Lung (tissue), 12 donors: Measurements from ENCODE around the gene STARD4. TPM values are rescaled to one million over a fixed set of nuclear protein-coding genes. Genes with fewer than 3 reads are reported as not detected.

ENCODE experiments used
- ATAC-seq: fragments of 200-7000 bp; cut with Tn5 transposase; one replicate; pipeline ENCODE4 v1.9.1; 2020; ENCODE audit warnings: moderate number of reproducible peaks; ENCODE audit not compliant: insufficient read depth, low FRiP score
- DNase-seq, 3 donors: peaks; one replicate each; pipeline ENCODE4 v3.0.0-alpha.2; 2013 to 2017
- H3K27ac ChIP-seq, 2 donors: one replicate each; pipeline ENCODE4 v1.5.1; 2013; ENCODE audit warnings: mild to moderate bottlenecking in 2 of 2, moderate library complexity in 2 of 2, control low read depth in 1 of 2, inconsistent platforms in 1 of 2, low read depth in 1 of 2, low read length in 1 of 2
- H3K27me3 ChIP-seq, 3 donors: one replicate each; pipeline ENCODE4 v1.5.1; 2013; ENCODE audit warnings: low read length in 2 of 3; ENCODE audit not compliant: control insufficient read depth in 3 of 3, insufficient read depth in 3 of 3
- H3K36me3 ChIP-seq, 4 donors: one replicate each; pipeline ENCODE4 v1.5.1; 2013; ENCODE audit warnings: low read length in 4 of 4, mild to moderate bottlenecking in 1 of 4, moderate library complexity in 1 of 4; ENCODE audit not compliant: control insufficient read depth in 4 of 4, insufficient read depth in 4 of 4
- H3K4me1 ChIP-seq, 5 donors: one replicate each; pipeline ENCODE4 v1.5.1; 2013; ENCODE audit warnings: low read length in 5 of 5, mild to moderate bottlenecking in 2 of 5, moderate library complexity in 1 of 5; ENCODE audit not compliant: control insufficient read depth in 5 of 5, insufficient read depth in 5 of 5
- H3K4me3 ChIP-seq: one replicate; pipeline ENCODE4 v1.5.1; 2013; ENCODE audit warnings: mild to moderate bottlenecking, control low read depth, moderate library complexity
- H3K9ac ChIP-seq, 2 donors: one replicate each; pipeline ENCODE4 v1.5.1; 2013; ENCODE audit warnings: low read length in 2 of 2, control low read depth in 1 of 2; ENCODE audit not compliant: insufficient read depth in 1 of 2
- H3K9me3 ChIP-seq, 4 donors: one replicate each; pipeline ENCODE4 v1.5.1; 2013; ENCODE audit warnings: low read length in 3 of 4, mild to moderate bottlenecking in 1 of 4, moderate library complexity in 1 of 4; ENCODE audit not compliant: control insufficient read depth in 4 of 4, insufficient read depth in 3 of 4
- WGBS, 2 donors: extraction: QIAGEN DNeasy Blood & Tissue Kit; methylation state at CpG; one replicate each; pipeline ENCODE4 v1.1.7; 2013; 5-methylcytosine and 5-hydroxymethylcytosine counted together
- polyA plus RNA-seq, 2 donors: library from polyadenylated mRNA; stranded (reverse); fragments of 200-250 nt; gene quantifications; one replicate each; pipeline ENCODE4 v1.2.1, GENCODE V29; 2013
- total RNA-seq, 2 donors: library from RNA; depleted of rRNA in 1 of 2; stranded (reverse); fragments of >200 nt in 1 of 2; gene quantifications; one replicate each; pipeline ENCODE4 v1.2.1, GENCODE V29; 2014 to 2021
- TF ChIP-seq, protein P1 (sequence below): IDR thresholded peaks from 2 replicates; pipeline ENCODE4 v1.5.1; 2012; ENCODE audit warnings: mild to moderate bottlenecking; ENCODE audit errors: control extremely low read depth, extremely low read depth
- donor health status: control.
- donor health status: control.
- donor health status: Bipolar disorder and iron deficiency.
- donor health status: healthy.
- donor health status: DM: yes; HTN: yes; CAD: no.

The STARD4 gene
- total and polyA plus RNA-seq, 4 donors: 20.0 to 90.6 (median 35.5) TPM

DNA sequence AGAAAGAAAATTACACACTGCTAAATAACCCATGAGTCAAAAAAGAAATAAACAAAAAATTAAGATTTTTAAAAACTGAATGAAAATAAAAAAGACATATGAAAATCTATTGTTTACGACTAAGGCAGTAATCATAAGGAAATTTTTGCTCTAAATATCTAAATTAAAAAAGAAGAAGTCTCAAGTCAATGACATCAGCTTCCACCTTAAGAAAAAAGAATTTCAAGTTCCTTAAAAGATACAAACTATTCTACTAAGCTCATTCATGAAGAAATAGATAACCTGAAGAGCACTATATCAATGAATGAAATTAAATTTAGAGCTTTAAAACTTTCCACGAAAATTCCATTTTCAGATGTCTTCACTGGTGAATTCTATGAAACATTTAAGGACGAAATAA, 15.7 kb upstream of the STARD4 start:
- WGBS, 2 donors: 89 to 93% methylated on average over 3 of the region's 3 CpGs
- Histone ChIP-seq H3K27me3 (no peaks in the 10 kb centered on the region), H3K9ac (no peak overlapping the region), H3K4me1 (peaks cover 0 to 8% (median 3%) of the 10 kb centered on the region in 5 donors), H3K36me3 (no peaks in the 10 kb centered on the region), H3K4me3 (no peak overlapping the region), H3K27ac (no peak overlapping the region), H3K9me3 (no peaks in the 10 kb centered on the region)
- TF ChIP-seq, protein P1, sequence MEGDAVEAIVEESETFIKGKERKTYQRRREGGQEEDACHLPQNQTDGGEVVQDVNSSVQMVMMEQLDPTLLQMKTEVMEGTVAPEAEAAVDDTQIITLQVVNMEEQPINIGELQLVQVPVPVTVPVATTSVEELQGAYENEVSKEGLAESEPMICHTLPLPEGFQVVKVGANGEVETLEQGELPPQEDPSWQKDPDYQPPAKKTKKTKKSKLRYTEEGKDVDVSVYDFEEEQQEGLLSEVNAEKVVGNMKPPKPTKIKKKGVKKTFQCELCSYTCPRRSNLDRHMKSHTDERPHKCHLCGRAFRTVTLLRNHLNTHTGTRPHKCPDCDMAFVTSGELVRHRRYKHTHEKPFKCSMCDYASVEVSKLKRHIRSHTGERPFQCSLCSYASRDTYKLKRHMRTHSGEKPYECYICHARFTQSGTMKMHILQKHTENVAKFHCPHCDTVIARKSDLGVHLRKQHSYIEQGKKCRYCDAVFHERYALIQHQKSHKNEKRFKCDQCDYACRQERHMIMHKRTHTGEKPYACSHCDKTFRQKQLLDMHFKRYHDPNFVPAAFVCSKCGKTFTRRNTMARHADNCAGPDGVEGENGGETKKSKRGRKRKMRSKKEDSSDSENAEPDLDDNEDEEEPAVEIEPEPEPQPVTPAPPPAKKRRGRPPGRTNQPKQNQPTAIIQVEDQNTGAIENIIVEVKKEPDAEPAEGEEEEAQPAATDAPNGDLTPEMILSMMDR: no peak
- no peak for ATAC-seq
- no peak for DNase-seq

GRCh38 chr5:111520908-111521307, 8.6 kb upstream of the STARD4 start:
- TF ChIP-seq, protein P1: no peak
- H3K4me3 ChIP-seq: no peak overlapping the region
- WGBS, 2 donors: 68 to 84% methylated on average over 3 of the region's 3 CpGs
- DNase-seq (no peak), ATAC-seq (no peak)
- no peaks in the 10 kb centered on the region for H3K4me1 ChIP-seq
- H3K36me3 ChIP-seq: no peaks in the 10 kb centered on the region
- H3K9ac ChIP-seq: no peak overlapping the region
- H3K9me3 ChIP-seq: no peaks in the 10 kb centered on the region
- no peak overlapping the region for H3K27ac ChIP-seq
- no peaks in the 10 kb centered on the region for H3K27me3 ChIP-seq

DNA sequence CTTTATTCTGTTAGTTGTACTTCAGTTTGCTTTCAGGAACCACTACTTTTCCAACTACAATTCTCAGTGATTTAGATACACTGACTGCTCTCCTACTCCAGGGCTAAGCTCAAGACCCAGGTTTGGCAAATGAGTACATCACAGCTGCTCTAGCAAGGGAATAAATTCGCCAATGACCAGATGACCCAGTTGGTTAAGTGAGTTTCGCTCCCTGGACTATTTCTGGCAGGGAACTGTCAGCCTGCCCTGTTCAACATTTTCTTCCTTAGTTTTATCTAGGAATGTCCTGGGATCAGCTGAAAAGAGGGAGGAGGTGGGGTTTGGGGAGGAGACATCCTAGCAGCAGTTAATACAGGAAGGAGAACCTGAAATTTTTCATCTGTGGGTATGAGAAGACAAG, 6.4 kb upstream of the STARD4 start:
- H3K27ac ChIP-seq: no peak overlapping the region
- TF ChIP-seq, protein P1: no peak
- H3K4me3 ChIP-seq: no peak overlapping the region
- no peak for DNase-seq
- ATAC-seq: no peak
- 84 to 94% methylated on average over 2 of the region's 2 CpGs for WGBS, 2 donors
- no peak overlapping the region for H3K9ac ChIP-seq
- peaks cover 0 to under 1% (median 0%) of the 10 kb centered on the region in 5 donors for H3K4me1 ChIP-seq
- no peaks in the 10 kb centered on the region for H3K36me3 ChIP-seq
- H3K9me3 ChIP-seq: no peaks in the 10 kb centered on the region
- no peaks in the 10 kb centered on the region for H3K27me3 ChIP-seq

DNA sequence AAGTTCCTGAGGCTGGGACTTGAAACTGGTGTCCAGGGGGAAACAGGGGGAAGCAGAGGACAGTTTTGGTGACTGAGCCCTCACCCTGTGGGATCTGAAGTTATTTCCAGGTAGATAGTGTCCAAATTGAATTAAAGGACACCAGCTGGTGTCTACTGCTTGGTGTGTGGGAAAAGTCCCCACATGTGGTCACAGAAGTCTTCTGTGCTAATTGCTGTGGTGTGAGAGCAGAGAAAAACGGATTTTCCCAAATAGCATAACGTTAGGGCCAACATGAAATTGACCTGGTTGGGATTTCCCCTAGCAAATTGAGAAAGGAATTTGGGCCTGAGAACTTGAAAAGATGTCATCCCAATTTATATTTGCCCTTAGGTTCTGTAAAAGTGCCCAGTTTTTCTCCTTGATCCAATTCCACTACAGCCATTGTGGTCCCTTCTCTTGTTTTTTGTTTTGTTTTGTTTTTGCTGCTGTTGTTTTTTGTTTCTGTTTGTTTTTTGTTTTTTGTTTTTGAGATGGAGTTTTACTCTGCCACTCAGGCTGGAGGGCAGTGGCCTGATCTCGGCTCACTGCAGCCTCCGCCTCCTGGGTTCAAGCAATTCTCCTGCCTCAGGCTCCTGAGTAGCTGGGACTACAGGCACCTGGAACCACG, 5.6 kb upstream of the STARD4 start:
- H3K4me1 ChIP-seq: peaks cover 0 to 8% (median 2%) of the 10 kb centered on the region in 5 donors
- H3K9me3 ChIP-seq: no peaks in the 10 kb centered on the region
- 92 to 96% methylated on average over 5 of the region's 5 CpGs for WGBS, 2 donors
- no peaks in the 10 kb centered on the region for H3K36me3 ChIP-seq
- no peak overlapping the region for H3K9ac ChIP-seq
- no peak overlapping the region for H3K4me3 ChIP-seq
- ATAC-seq: no peak
- no peaks in the 10 kb centered on the region for H3K27me3 ChIP-seq
- no peak for DNase-seq
- TF ChIP-seq, protein P1: no peak
- no peak overlapping the region for H3K27ac ChIP-seq
